HG02763 (cell line): ENCODE data around the gene GLYR1.

Experiments
- ATAC-seq: cut with Tn5 transposase; IDR thresholded peaks from one replicate; pipeline ENCODE4 v1.9.1; 2021; ENCODE audit warnings: mild to moderate bottlenecking, moderate library complexity; ENCODE audit not compliant: unreplicated experiment

The GLYR1 gene

GRCh38 chr16:4811242-4811641, 35.8 kb downstream of the GLYR1 start:
- ATAC-seq: no peak

- no peak for ATAC-seq
These were observed 40.8 kb downstream of the GLYR1 start for GRCh38 chr16:4806280-4806679.

DNA sequence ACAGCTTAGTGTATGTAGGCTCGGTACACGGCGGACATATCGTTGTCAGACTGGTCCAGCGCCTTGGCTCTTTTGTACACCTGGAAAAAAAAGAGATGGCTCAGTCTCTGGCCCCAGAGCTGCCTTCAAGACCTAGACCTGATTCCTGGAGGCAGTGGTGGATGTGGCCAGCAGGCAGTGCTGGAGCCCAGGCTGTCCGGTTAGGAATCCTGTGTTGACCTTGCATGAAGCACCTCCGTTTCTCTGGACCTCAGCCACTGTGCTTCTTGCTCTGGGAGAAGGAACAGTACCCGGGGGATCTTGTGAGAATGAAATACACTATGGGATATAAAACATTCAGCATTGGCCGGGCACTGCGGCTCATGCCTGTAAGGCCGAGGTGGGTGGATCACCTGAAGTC, 41.9 kb downstream of the GLYR1 start:
- no peak for ATAC-seq

GRCh38 chr16:4803898-4804762, 43.0 kb downstream of the GLYR1 start:
- ATAC-seq: no peak

DNA sequence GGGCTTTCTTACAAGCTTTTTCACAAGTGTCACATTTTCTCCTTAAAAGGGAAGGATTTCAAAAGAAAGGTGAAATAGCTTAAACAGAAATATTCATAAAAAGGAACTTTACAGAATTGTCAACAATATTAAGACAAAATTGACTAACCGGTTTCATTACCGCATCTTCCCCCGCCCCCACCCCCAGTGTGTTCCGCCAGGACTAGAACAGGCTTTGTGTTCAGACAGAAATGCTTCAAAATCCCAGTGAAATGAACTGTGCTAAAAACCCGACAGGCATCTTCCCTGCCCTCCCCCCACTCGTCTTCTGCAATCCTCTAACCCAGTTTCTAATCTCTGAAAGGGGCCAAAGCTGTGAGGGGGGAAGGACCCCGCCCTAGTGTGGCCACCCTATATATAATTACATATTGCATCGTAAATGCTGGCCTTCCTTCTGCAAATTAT, 43.7 kb downstream of the GLYR1 start:
- no peak for ATAC-seq

- ATAC-seq: peak; percentile 90
These were observed 44.3 kb downstream of the GLYR1 start for GRCh38 chr16:4802659-4803287.

- ATAC-seq: peak; percentile 42
These were observed 45.0 kb downstream of the GLYR1 start, which contains the start of gene ROGDI for GRCh38 chr16:4801962-4802658. Gene ROGDI, minus strand, starts transcription at chr16:4802633. Its CDS starts 62 bp downstream, at chr16:4802571.

- no peak for ATAC-seq
These were observed 45.8 kb downstream of the GLYR1 start for GRCh38 chr16:4801051-4801961.

GRCh38 chr16:4800290-4801041, 46.6 kb downstream of the GLYR1 start:
- no peak for ATAC-seq

GRCh38 chr16:4799171-4799855, 47.8 kb downstream of the GLYR1 start:
- ATAC-seq: no peak

- no peak for ATAC-seq
These were observed 48.6 kb downstream of the GLYR1 start for GRCh38 chr16:4798456-4798855.

GRCh38 chr16:4797805-4798252, 49.3 kb downstream of the GLYR1 start:
- ATAC-seq: no peak

GRCh38 chr16:4796982-4797804, 49.9 kb downstream of the GLYR1 start:
- no peak for ATAC-seq

- ATAC-seq: no peak
These were observed 51.1 kb downstream of the GLYR1 start for GRCh38 chr16:4795828-4796572.

DNA sequence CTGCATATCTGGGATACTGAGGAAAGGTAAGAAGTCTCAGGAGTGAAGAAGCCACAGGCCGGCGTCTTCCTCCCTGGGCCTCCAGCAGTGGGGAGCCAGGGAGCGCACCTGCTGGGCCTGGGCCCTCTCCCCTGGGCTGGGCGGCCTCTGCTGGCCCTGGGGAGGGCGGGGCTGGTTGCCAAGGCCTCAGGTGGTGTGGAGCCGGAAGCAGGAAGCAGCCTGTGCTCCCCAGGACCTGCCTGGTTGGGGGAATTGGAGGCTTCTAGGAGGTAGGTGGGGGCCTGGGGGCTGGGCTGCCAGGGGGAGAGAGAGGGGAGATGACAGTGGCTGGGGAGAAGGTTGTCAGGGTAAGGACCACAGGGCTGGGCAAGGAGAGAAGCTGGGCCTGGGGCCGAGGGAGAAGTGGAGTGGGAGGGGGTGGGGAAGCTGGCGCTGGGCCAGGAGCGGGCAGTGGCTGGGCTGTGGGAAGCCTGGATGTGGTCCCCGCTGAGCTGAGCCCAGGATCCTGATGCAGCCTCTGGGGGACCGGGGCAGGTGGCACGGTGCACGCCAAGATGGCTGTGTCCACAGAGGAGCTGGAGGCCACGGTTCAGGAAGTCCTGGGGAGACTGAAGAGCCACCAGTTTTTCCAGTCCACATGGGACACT, 51.8 kb downstream of the GLYR1 start, which contains the start of gene SMIM22:
Gene SMIM22, plus strand, starts transcription at position 189 of the 647 bp plus-strand sequence. Its CDS starts 366 bp downstream, at position 555.
- no peak for ATAC-seq

GRCh38 chr16:4792951-4793513, 54.1 kb downstream of the GLYR1 start:
- ATAC-seq: no peak

- ATAC-seq: no peak
These were observed 56.2 kb downstream of the GLYR1 start for GRCh38 chr16:4790871-4791270.
